Mesenchymal stem cell (in vitro differentiated cells and primary cell): ENCODE results near the gene MEIS2.

Experiments used
- DNase-seq: peaks from one replicate; pipeline ENCODE4 v3.0.0-alpha.2; 2013
- H2AFZ ChIP-seq: one replicate; pipeline ENCODE4 v1.6.1; 2013; ENCODE audit warnings: low read depth, mild to moderate bottlenecking, control low read depth, inconsistent platforms, low read length, moderate library complexity
- H2AK5ac ChIP-seq: 2 replicates; pipeline ENCODE4 v1.6.1; 2013; ENCODE audit warnings: low read length, moderate library complexity, mild to moderate bottlenecking, inconsistent platforms; ENCODE audit not compliant: severe bottlenecking
- H2BK120ac ChIP-seq: one replicate; pipeline ENCODE4 v1.6.1; 2013; ENCODE audit warnings: low read depth, mild to moderate bottlenecking, inconsistent platforms, low read length, moderate library complexity
- H2BK12ac ChIP-seq, 2 experiments: one replicate each; pipeline ENCODE4 v1.6.1; 2013; ENCODE audit warnings: inconsistent platforms in 2 of 2, low read length in 2 of 2, mild to moderate bottlenecking in 2 of 2, moderate library complexity in 2 of 2, control low read depth in 1 of 2
- H2BK15ac ChIP-seq: one replicate; pipeline ENCODE4 v1.6.1; 2013; ENCODE audit warnings: mild to moderate bottlenecking, low read depth, inconsistent platforms; ENCODE audit not compliant: poor library complexity, severe bottlenecking
- H2BK5ac ChIP-seq: 2 replicates; pipeline ENCODE4 v1.6.1; 2013; ENCODE audit warnings: low read depth, mild to moderate bottlenecking, low read length, control low read depth, inconsistent platforms; ENCODE audit not compliant: poor library complexity, severe bottlenecking
- H3K14ac ChIP-seq, 2 experiments: one replicate each; pipeline ENCODE4 v1.6.1; 2013; ENCODE audit warnings: inconsistent platforms in 2 of 2, low read length in 2 of 2, control low read depth in 1 of 2, mild to moderate bottlenecking in 1 of 2, moderate library complexity in 1 of 2
- H3K18ac ChIP-seq, 2 experiments: one replicate each; pipeline ENCODE4 v1.6.1; 2013; ENCODE audit warnings: inconsistent platforms in 2 of 2, low read length in 2 of 2, control low read depth in 1 of 2, low read depth in 1 of 2, mild to moderate bottlenecking in 1 of 2
- H3K23ac ChIP-seq, 2 experiments: one replicate each; pipeline ENCODE4 v1.6.1; 2013; ENCODE audit warnings: inconsistent platforms in 2 of 2, low read length in 2 of 2, mild to moderate bottlenecking in 2 of 2, moderate library complexity in 2 of 2, control low read depth in 1 of 2
- H3K27ac ChIP-seq: 2 replicates; pipeline ENCODE4 v1.5.1; 2013; ENCODE audit warnings: mild to moderate bottlenecking, moderate library complexity, low read length, control low read depth, inconsistent platforms; ENCODE audit not compliant: poor library complexity, severe bottlenecking
- H3K27me3 ChIP-seq, 2 experiments: 2 replicates each; pipeline versions ENCODE4 v1.6.1 to v1.7.0; 2013; ENCODE audit warnings: low read length in 2 of 2, mild to moderate bottlenecking in 2 of 2, moderate library complexity in 2 of 2, control low read depth in 1 of 2, inconsistent platforms in 1 of 2; ENCODE audit not compliant: control insufficient read depth in 1 of 2, insufficient read depth in 1 of 2
- H3K36me3 ChIP-seq, 2 experiments: 2 replicates each; pipeline versions ENCODE4 v1.6.1 to v1.7.0; 2013; ENCODE audit warnings: low read length in 2 of 2, control low read depth in 1 of 2, inconsistent platforms in 1 of 2, low read depth in 1 of 2, mild to moderate bottlenecking in 1 of 2; ENCODE audit not compliant: insufficient read depth in 2 of 2, control insufficient read depth in 1 of 2
- H3K4ac ChIP-seq, 2 experiments: one replicate each; pipeline ENCODE4 v1.6.1; 2013; ENCODE audit warnings: inconsistent platforms in 2 of 2, low read length in 2 of 2, mild to moderate bottlenecking in 2 of 2, moderate library complexity in 2 of 2, control low read depth in 1 of 2, low read depth in 1 of 2
- H3K4me1 ChIP-seq: 2 replicates; pipeline ENCODE4 v1.6.1; 2013; ENCODE audit warnings: low read depth, low read length, control low read depth; ENCODE audit not compliant: control insufficient read depth, insufficient read depth
- H3K4me2 ChIP-seq: 2 replicates; pipeline ENCODE4 v1.6.1; 2013; ENCODE audit warnings: low read length, mild to moderate bottlenecking, inconsistent platforms; ENCODE audit not compliant: poor library complexity, severe bottlenecking
- H3K4me3 ChIP-seq, 2 experiments: 2 replicates each; pipeline versions ENCODE4 v1.5.1 to v1.7.0; 2013; ENCODE audit warnings: low read length in 2 of 2, mild to moderate bottlenecking in 2 of 2, control low read depth in 1 of 2, low read depth in 1 of 2; ENCODE audit not compliant: insufficient read depth in 1 of 2
- H3K79me1 ChIP-seq: replicated peaks from 2 replicates; pipeline ENCODE4 v1.6.1; 2013; ENCODE audit warnings: mild to moderate bottlenecking, control low read depth, low read length, inconsistent platforms; ENCODE audit not compliant: poor library complexity, severe bottlenecking
- H3K9ac ChIP-seq: 2 replicates; pipeline ENCODE4 v1.7.0; 2013; ENCODE audit warnings: mild to moderate bottlenecking, low read length, moderate library complexity
- H3K9me3 ChIP-seq: 2 replicates; pipeline ENCODE4 v1.7.0; 2013; ENCODE audit warnings: mild to moderate bottlenecking, low read length; ENCODE audit not compliant: control insufficient read depth
- H4K8ac ChIP-seq: one replicate; pipeline ENCODE4 v1.6.1; 2013; ENCODE audit warnings: inconsistent platforms, mild to moderate bottlenecking, low read length, moderate library complexity
- H4K91ac ChIP-seq: one replicate; pipeline ENCODE4 v1.6.1; 2013; ENCODE audit warnings: mild to moderate bottlenecking, low read length, inconsistent platforms
- WGBS: methylation state at CpG from one replicate; pipeline ENCODE4 v1.1.7; 2013; ENCODE audit warnings: mixed read lengths; 5-methylcytosine and 5-hydroxymethylcytosine counted together

MEIS2 gene

DNA sequence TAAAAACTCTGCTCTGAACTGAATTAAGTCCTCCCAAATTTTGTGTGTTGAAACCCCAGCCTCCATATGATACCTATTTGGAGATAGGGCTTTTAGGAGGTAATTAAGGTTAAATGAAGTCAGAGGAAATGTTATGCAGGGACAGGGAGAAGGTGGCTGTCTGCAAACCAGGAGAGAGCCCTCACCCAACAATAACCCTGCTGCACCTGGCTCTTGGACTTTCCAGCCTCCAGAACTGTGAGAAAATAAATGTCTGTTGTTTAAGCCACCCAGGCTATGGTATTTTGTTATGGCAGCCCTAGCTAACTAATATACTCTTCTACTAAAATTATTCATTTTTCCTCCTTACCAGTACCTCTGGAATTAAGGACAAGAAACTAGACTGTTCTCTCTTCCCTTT is 79.5 kb downstream of the MEIS2 start:
- no peak overlapping the region for H3K4me2 ChIP-seq

DNA sequence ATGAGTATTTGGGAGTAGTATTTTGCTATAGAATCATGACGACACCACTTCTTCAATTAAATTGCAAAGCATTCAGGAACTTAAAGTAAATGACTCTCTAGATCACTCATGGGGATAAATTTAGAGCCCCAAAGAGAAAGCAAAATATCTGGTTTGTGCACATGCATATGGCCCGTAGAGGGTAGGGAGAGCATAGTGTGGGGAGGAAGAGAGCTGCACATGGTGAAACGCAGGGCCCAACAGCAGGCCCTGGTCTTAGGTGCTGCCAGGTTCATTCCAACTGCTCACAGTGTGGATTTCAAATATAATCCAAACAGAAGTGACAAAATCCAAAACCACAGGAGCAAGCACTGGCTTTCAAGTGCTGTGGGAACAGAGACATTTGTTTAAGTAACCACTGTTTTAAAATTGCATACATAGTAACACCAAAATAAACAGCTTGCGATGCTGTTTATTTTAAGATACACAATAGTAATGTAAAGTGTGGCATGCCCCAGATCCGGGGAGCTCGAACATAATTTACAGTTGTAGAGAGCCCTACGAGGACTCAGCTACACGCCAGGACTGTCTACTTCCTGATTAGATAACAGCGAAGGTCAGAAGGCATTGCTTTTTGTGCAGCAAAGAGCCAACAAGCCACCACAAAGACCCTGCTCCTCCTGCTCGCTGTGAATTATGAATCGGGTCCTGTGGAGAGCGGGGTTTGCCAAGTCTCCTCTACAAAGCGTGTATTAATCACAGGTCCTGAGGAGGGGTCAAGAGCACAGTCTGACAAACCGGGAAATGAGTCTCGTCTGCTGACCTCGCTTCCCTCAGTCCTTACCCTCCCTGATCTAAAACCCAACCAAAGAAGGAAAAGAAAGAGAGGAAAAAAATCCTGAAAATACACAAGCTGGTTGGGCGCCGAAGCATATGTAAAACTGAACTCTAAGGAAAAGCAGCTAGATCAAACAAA is 80.6 kb downstream of the MEIS2 start:
- H2AK5ac ChIP-seq, result no peak overlapping the region
- peaks cover 0 to 19% of the 10 kb centered on the region in 2 experiments for H3K36me3 ChIP-seq
- H2AFZ ChIP-seq, result no peak overlapping the region
- H4K8ac ChIP-seq, result no peak overlapping the region
- H3K14ac ChIP-seq, result no peak overlapping the region
- H3K4me3 ChIP-seq, result no peak overlapping the region
- H2BK12ac ChIP-seq, result no peak overlapping the region
- H3K27ac ChIP-seq, result no peak overlapping the region
- H3K9ac ChIP-seq, result peak overlapping the region; percentile 23
- H3K27me3 ChIP-seq, result no peaks in the 10 kb centered on the region
- H2BK120ac ChIP-seq, result no peak overlapping the region
- 3% methylated on average over 14 of the region's 18 CpGs for WGBS
- peak overlapping the region in 1 of 2 experiments; percentile 2 for H3K18ac ChIP-seq
- no peak overlapping the region for H4K91ac ChIP-seq
- DNase-seq, result peak; percentile 98
- H2BK15ac ChIP-seq, result no peak overlapping the region
- no peak overlapping the region for H3K23ac ChIP-seq
- H3K9me3 ChIP-seq, result no peaks in the 10 kb centered on the region
- H2BK5ac ChIP-seq, result no peak overlapping the region
- no peak overlapping the region for H3K4ac ChIP-seq
- peaks cover 9% of the 10 kb centered on the region for H3K79me1 ChIP-seq
- no peak overlapping the region for H3K4me2 ChIP-seq
- H3K4me1 ChIP-seq, result no peaks in the 10 kb centered on the region

More for the DNA sequence above, 79.5 kb downstream of the MEIS2 start:
- Histone ChIP-seq H2BK5ac (no peak overlapping the region), H3K4ac (peak overlapping the region in 1 of 2 experiments; percentile 51), H3K9me3 (no peaks in the 10 kb centered on the region), H3K79me1 (peaks cover 7% of the 10 kb centered on the region), H2BK120ac (no peak overlapping the region), H3K27ac (no peak overlapping the region), H3K14ac (no peak overlapping the region), H3K4me3 (no peak overlapping the region), H2AFZ (no peak overlapping the region), H3K27me3 (no peaks in the 10 kb centered on the region), H4K91ac (no peak overlapping the region), H3K18ac (peak overlapping the region in 1 of 2 experiments; percentile 24), H3K36me3 (peaks cover 0 to 22% of the 10 kb centered on the region in 2 experiments), H3K4me1 (no peaks in the 10 kb centered on the region), H2BK12ac (peak overlapping the region in 1 of 2 experiments; percentile 18), H3K9ac (no peak overlapping the region), H3K23ac (no peak overlapping the region), H2BK15ac (no peak overlapping the region), H4K8ac (no peak overlapping the region), H2AK5ac (no peak overlapping the region)
- DNase-seq, result no peak

- no peaks in the 10 kb centered on the region for H3K9me3 ChIP-seq
- H2AK5ac ChIP-seq, result no peak overlapping the region
- H3K14ac ChIP-seq, result no peak overlapping the region
- peak overlapping the region in 1 of 2 experiments; percentile 35 for H3K4ac ChIP-seq
- H3K27me3 ChIP-seq, result no peaks in the 10 kb centered on the region
- H2BK12ac ChIP-seq, result peak overlapping the region; percentile 70 to 71
- no peak overlapping the region for H2AFZ ChIP-seq
- H3K9ac ChIP-seq, result peak overlapping the region; percentile 92
- H3K4me3 ChIP-seq, result no peak overlapping the region
- WGBS, result 96% methylated on average over 9 of the region's 11 CpGs
- no peaks in the 10 kb centered on the region for H3K4me1 ChIP-seq
- no peak overlapping the region for H3K27ac ChIP-seq
- no peak overlapping the region for H4K91ac ChIP-seq
- no peak overlapping the region for H3K4me2 ChIP-seq
- no peak overlapping the region for H3K18ac ChIP-seq
- H2BK15ac ChIP-seq, result no peak overlapping the region
- peaks cover 12% of the 10 kb centered on the region for H3K79me1 ChIP-seq
- no peak overlapping the region for H2BK120ac ChIP-seq
- peaks cover 0 to 16% of the 10 kb centered on the region in 2 experiments for H3K36me3 ChIP-seq
- H2BK5ac ChIP-seq, result no peak overlapping the region
- peak overlapping the region; percentile 7 for H4K8ac ChIP-seq
- H3K23ac ChIP-seq, result no peak overlapping the region
- DNase-seq, result no peak
Measured at GRCh38 chr15:37017031-37017625, 83.2 kb downstream of the MEIS2 start.

DNA sequence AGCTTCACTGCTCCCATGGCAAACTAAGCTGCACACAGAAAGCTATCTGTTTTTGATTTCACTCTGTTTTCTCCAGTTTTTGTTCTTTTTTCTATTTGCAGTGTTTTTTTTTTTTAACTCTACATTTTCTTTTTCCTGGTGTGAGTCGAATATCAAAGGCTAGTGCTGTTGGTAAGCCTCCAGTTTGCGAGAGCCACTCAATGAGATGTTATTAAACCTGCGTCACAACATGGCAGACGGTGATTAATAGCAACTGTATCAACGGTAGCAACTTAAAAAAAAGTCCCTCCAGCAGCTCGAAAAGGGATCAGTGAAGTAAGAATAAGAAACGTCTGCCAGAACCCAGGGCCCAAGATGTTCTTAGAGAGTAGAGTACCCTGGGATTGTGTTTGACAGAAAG is 84.1 kb downstream of the MEIS2 start:
- H3K4me2 ChIP-seq, result no peak overlapping the region
- H2BK120ac ChIP-seq, result no peak overlapping the region
- H3K27me3 ChIP-seq, result no peaks in the 10 kb centered on the region
- no peak overlapping the region for H2AFZ ChIP-seq
- no peak overlapping the region for H4K91ac ChIP-seq
- no peak overlapping the region for H3K18ac ChIP-seq
- no peak overlapping the region for H2BK12ac ChIP-seq
- no peaks in the 10 kb centered on the region for H3K4me1 ChIP-seq
- H2BK15ac ChIP-seq, result no peak overlapping the region
- no peak overlapping the region for H4K8ac ChIP-seq
- H2AK5ac ChIP-seq, result no peak overlapping the region
- H3K9ac ChIP-seq, result peak overlapping the region; percentile 92
- no peaks in the 10 kb centered on the region for H3K9me3 ChIP-seq
- peaks cover 0 to 22% of the 10 kb centered on the region in 2 experiments for H3K36me3 ChIP-seq
- WGBS, result 52% methylated on average over 6 of the region's 7 CpGs
- peaks cover 12% of the 10 kb centered on the region for H3K79me1 ChIP-seq
- peak overlapping the region in 1 of 2 experiments; percentile 58 for H3K4me3 ChIP-seq
- H3K4ac ChIP-seq, result no peak overlapping the region
- H3K27ac ChIP-seq, result no peak overlapping the region
- no peak overlapping the region for H3K23ac ChIP-seq
- H3K14ac ChIP-seq, result no peak overlapping the region
- no peak overlapping the region for H2BK5ac ChIP-seq
- peak; percentile 82 for DNase-seq
